ENCODE measurements around the gene ELP5. TPM values are rescaled to one million over a fixed set of nuclear protein-coding genes. Genes with fewer than 3 reads are reported as not detected.

The ELP5 gene
- total RNA-seq, 2 experiments from 2014 or later, result 49.6 to 52.4 TPM

DNA sequence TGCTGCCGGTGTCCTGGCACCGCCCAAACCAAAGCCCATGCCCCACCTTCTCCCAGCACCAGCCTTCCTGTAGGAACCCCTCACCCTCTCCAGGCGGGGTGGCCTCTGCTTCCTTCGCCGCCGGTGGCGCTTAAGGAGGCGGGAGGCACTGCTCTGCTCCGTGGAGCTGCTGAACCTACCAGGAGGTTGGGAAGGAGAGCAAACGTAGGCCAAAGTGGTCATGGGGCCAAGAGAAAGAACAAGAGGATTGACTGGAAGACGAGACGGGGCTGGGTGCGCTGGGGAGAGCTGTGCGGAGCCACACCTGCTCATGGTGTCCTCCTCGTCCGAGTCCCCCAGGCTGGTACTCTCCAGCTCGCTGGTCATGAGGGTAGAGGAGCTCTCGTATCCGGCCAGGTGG, 22.5 kb upstream of the ELP5 start:
- DNase-seq, result no peak
- Mint-ChIP-seq H3K27me3 (peaks cover 2% of the 10 kb centered on the region), H3K9me3 (no peaks in the 10 kb centered on the region), H3K4me1 (ENCODE audit: low read depth) (peaks cover 29% of the 10 kb centered on the region), H3K36me3 (peaks cover 28% of the 10 kb centered on the region), H3K27ac (no peak overlapping the region), H3K4me3 (no peak overlapping the region)
- intact Hi-C loops (cut with micrococcal nuclease), result no loop called here
- POLR2A ChIA-PET, result interaction anchor here (0.8 to 2.0 kb wide), 2 partner anchors 9 to 10 kb away, joined by 3 to 6 read pairs; partner anchors contain the start of genes ACADVL and DLG4
- CTCF ChIA-PET, result interaction anchor here (0.6 to 1.9 kb wide), 3 partner anchors 9 to 94 kb away, joined by 3 to 9 read pairs (median 5); partner anchors contain the start of genes ACADVL and DLG4

GRCh38 chr17:7232114-7232513, 19.9 kb upstream of the ELP5 start:
- intact Hi-C loops (cut with micrococcal nuclease), result no loop called here
- Mint-ChIP-seq H3K36me3 (peaks cover 38% of the 10 kb centered on the region), H3K4me3 (peak overlapping the region; percentile 97), H3K27ac (no peak overlapping the region), H3K9me3 (no peaks in the 10 kb centered on the region), H3K4me1 (ENCODE audit: low read depth) (peaks cover 52% of the 10 kb centered on the region), H3K27me3 (peaks cover 2% of the 10 kb centered on the region)
- DNase-seq, result no peak
- POLR2A ChIA-PET, result interaction anchor here (0.8 to 5.8 kb wide), 2 partner anchors 11 to 196 kb away, joined by 3 to 33 read pairs; partner anchors contain the start of genes ACADVL, DLG4 and SLC16A13
- CTCF ChIA-PET, result interaction anchor here (0.7 to 3.0 kb wide), 2 partner anchors 11 to 65 kb away, joined by 4 to 15 read pairs; no protein-coding TSS in a partner anchor

DNA sequence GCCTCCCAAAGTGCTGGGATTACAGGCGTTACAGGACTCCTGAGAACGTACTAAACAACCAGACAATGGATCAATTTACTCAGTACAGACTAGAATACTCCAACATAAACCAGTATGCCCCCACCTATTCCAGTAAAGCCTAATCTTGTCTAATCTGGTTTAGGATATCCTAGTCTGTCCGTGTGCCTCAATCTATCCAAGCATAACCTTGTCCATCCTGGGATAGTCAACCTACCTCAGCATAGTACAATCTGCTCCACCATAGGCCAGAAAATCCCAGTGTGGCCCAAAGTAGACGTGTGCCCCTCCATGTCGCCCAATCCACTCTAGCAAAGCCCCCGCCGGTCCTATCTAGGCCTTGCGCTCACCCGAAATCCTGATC, 18.3 kb upstream of the ELP5 start:
- no peak for DNase-seq
- CTCF ChIA-PET, result interaction anchor here (0.6 to 3.0 kb wide), 5 partner anchors 9 to 73 kb away, joined by 3 to 15 read pairs (median 4); partner anchors contain the start of genes DLG4 and GABARAP
- peak overlapping the region; percentile 90 for H3K27ac Mint-ChIP-seq
- intact Hi-C loops (cut with micrococcal nuclease), result loop anchor here (1.0 kb wide), 2 partner anchors 12 to 19 kb away; no protein-coding TSS in a partner anchor
- no peaks in the 10 kb centered on the region for H3K9me3 Mint-ChIP-seq
- peaks cover 50% of the 10 kb centered on the region for H3K4me1 Mint-ChIP-seq (ENCODE audit: low read depth)
- POLR2A ChIA-PET, result interaction anchor here (1.0 to 5.8 kb wide), 4 partner anchors 9 to 18 kb away, joined by 4 to 33 read pairs (median 6); partner anchors contain the start of genes ACADVL, CTDNEP1, DLG4 and ELP5
- H3K27me3 Mint-ChIP-seq, result peaks cover 2% of the 10 kb centered on the region
- peaks cover 33% of the 10 kb centered on the region for H3K36me3 Mint-ChIP-seq
- H3K4me3 Mint-ChIP-seq, result peak overlapping the region; percentile 97

- H3K4me1 Mint-ChIP-seq (ENCODE audit: low read depth), result peaks cover 48% of the 10 kb centered on the region
- intact Hi-C loops (cut with micrococcal nuclease), result loop anchor here (1.0 kb wide), 2 partner anchors 13 to 20 kb away; no protein-coding TSS in a partner anchor
- peak within 1 kb of the TSS; percentile 97 for H3K4me3 Mint-ChIP-seq
- ChIA-PET POLR2A (interaction anchor here (0.5 to 5.8 kb wide), 7 partner anchors 8 to 344 kb away, joined by 3 to 33 read pairs (median 4); partner anchors contain the start of genes ACADVL, CTDNEP1, DLG4 and ELP5), CTCF (interaction anchor here (0.6 to 3.0 kb wide), 5 partner anchors 8 to 72 kb away, joined by 3 to 15 read pairs (median 4); partner anchors contain the start of gene GABARAP)
- H3K27ac Mint-ChIP-seq, result peak within 1 kb of the TSS; percentile 90
- H3K9me3 Mint-ChIP-seq, result no peaks in the 10 kb centered on the region
- peaks cover 28% of the 10 kb centered on the region for H3K36me3 Mint-ChIP-seq
- DNase-seq, result peak; percentile 96
- H3K27me3 Mint-ChIP-seq, result peaks cover 2% of the 10 kb centered on the region
These were observed 17.7 kb upstream of the ELP5 start, which contains the start of gene DVL2 for GRCh38 chr17:7234083-7234951. DVL2 (minus strand) TSS chr17:7234517; CDS start chr17:7234262, 255 bp downstream.

GRCh38 chr17:7235693-7236665, 16.0 kb upstream of the ELP5 start:
- CTCF ChIA-PET, result interaction anchor here (4.4 kb wide), 1 partner anchor 16 kb away, joined by 34 read pairs; the partner anchor contains the start of genes ACADVL and DLG4
- no peak for DNase-seq
- Mint-ChIP-seq H3K9me3 (no peaks in the 10 kb centered on the region), H3K27ac (peak overlapping the region; percentile 48), H3K4me3 (peak overlapping the region; percentile 16), H3K36me3 (peaks cover 30% of the 10 kb centered on the region), H3K4me1 (ENCODE audit: low read depth) (peaks cover 58% of the 10 kb centered on the region), H3K27me3 (peaks cover 2% of the 10 kb centered on the region)
- intact Hi-C loops (cut with micrococcal nuclease), result no loop called here
- POLR2A ChIA-PET, result interaction anchor here (5.8 kb wide), 1 partner anchor 14 kb away, joined by 33 read pairs; the partner anchor contains the start of genes ACADVL and DLG4

DNA sequence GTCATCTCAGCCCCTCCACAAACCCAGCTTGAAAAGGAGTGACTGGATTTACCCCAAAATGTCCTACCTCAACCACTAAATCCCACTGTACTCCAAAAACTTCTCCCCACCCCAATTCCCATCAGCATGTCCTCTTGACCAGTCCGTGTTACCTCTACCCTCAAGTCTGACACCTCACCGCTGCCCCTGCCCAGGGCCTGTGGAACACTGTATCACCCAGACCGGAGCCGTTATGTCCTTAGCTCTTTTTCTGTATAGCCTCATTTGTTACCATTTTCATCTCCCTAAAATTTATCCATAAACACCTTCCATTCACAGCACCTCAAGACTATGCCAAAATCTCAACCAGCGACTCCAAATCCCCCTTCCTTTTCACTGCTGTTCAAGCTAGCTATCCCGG, 15.2 kb upstream of the ELP5 start:
- H3K27ac Mint-ChIP-seq, result peak overlapping the region; percentile 97
- intact Hi-C loops (cut with micrococcal nuclease), result no loop called here
- H3K4me3 Mint-ChIP-seq, result peak overlapping the region; percentile 94
- H3K36me3 Mint-ChIP-seq, result peaks cover 34% of the 10 kb centered on the region
- no peaks in the 10 kb centered on the region for H3K9me3 Mint-ChIP-seq
- CTCF ChIA-PET, result interaction anchor here (4.4 kb wide), 1 partner anchor 17 kb away, joined by 34 read pairs; the partner anchor contains the start of genes ACADVL and DLG4
- peaks cover 66% of the 10 kb centered on the region for H3K4me1 Mint-ChIP-seq (ENCODE audit: low read depth)
- POLR2A ChIA-PET, result interaction anchor here (5.8 kb wide), 1 partner anchor 15 kb away, joined by 33 read pairs; the partner anchor contains the start of genes ACADVL and DLG4
- DNase-seq, result no peak
- H3K27me3 Mint-ChIP-seq, result peaks cover 2% of the 10 kb centered on the region

- Mint-ChIP-seq H3K4me3 (peak overlapping the region; percentile 94), H3K4me1 (ENCODE audit: low read depth) (peaks cover 62% of the 10 kb centered on the region)
- POLR2A ChIA-PET, result interaction anchor here (1.5 to 2.6 kb wide), 2 partner anchors 17 to 71 kb away, joined by 3 to 11 read pairs; no protein-coding TSS in a partner anchor
These were observed 14.7 kb upstream of the ELP5 start for GRCh38 chr17:7237266-7237760.

GRCh38 chr17:7237761-7238419, 14.1 kb upstream of the ELP5 start:
- CTCF ChIA-PET, result interaction anchor here (0.7 to 4.4 kb wide), 5 partner anchors 18 to 191 kb away, joined by 3 to 34 read pairs (median 5); partner anchors contain the start of genes ACADVL and DLG4
- POLR2A ChIA-PET, result interaction anchor here (1.0 to 2.6 kb wide), 5 partner anchors 12 to 450 kb away, joined by 3 to 11 read pairs (median 3); partner anchors contain the start of genes SLC16A13 and TP53
- peaks cover 62% of the 10 kb centered on the region for H3K4me1 Mint-ChIP-seq (ENCODE audit: low read depth)
- peak overlapping the region; percentile 94 for H3K4me3 Mint-ChIP-seq
- peaks cover 31% of the 10 kb centered on the region for H3K36me3 Mint-ChIP-seq
- DNase-seq, result peak; percentile 86
- H3K27me3 Mint-ChIP-seq, result peaks cover 4% of the 10 kb centered on the region
- no peaks in the 10 kb centered on the region for H3K9me3 Mint-ChIP-seq
- peak overlapping the region; percentile 97 for H3K27ac Mint-ChIP-seq
- intact Hi-C loops (cut with micrococcal nuclease), result no loop called here

More at GRCh38 chr17:7237266-7237760, 14.7 kb upstream of the ELP5 start:
- H3K9me3 Mint-ChIP-seq, result no peaks in the 10 kb centered on the region
- peaks cover 2% of the 10 kb centered on the region for H3K27me3 Mint-ChIP-seq
- peaks cover 29% of the 10 kb centered on the region for H3K36me3 Mint-ChIP-seq
- intact Hi-C loops (cut with micrococcal nuclease), result no loop called here
- CTCF ChIA-PET, result interaction anchor here (1.4 to 4.4 kb wide), 2 partner anchors 17 to 23 kb away, joined by 4 to 34 read pairs; partner anchors contain the start of genes ACADVL and DLG4
- peak overlapping the region; percentile 97 for H3K27ac Mint-ChIP-seq
- no peak for DNase-seq

DNA sequence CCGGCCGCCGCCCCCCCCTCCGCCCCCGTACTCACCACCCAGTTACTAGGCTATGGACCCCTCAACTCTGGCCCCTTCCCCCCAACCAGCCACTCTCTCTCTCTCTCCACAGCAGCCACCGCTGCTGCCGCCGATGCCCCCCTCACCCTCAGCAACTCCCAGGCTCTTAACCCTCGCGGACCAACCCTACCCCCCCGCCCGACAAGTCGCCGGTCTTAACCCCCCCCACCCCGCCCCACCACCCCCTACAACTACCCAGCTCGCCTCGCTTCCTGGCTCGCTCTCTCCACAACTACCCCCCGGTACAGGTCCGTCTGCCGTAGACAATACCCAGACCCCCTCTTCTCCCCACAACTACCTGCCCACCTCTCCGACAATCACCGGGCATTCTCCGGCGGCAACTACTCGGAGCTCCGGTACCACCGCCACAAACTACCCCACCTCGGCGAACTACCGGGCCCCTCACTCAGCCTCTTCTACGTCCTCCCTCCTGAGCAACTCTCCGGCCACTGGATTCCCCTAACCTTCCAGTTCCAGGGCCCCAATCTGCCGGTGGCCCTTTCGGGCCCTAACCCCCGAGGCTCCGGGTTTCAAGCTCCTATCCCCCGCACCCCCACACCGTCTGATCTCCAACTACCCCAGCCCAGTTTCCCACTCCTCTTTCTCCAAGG, 13.5 kb upstream of the ELP5 start:
- H3K36me3 Mint-ChIP-seq, result peaks cover 32% of the 10 kb centered on the region

More for the DNA sequence above, 13.5 kb upstream of the ELP5 start:
- CTCF ChIA-PET, result interaction anchor here (0.7 to 4.4 kb wide), 7 partner anchors 11 to 322 kb away, joined by 3 to 34 read pairs (median 4); partner anchors contain the start of genes ACADVL and DLG4
- Mint-ChIP-seq H3K27ac (peak overlapping the region; percentile 97), H3K4me3 (peak overlapping the region; percentile 94), H3K27me3 (peaks cover 4% of the 10 kb centered on the region), H3K9me3 (no peaks in the 10 kb centered on the region), H3K4me1 (ENCODE audit: low read depth) (peaks cover 62% of the 10 kb centered on the region)
- POLR2A ChIA-PET, result interaction anchor here (1.0 to 2.6 kb wide), 8 partner anchors 11 to 449 kb away, joined by 3 to 11 read pairs (median 3); partner anchors contain the start of genes DLG4, ELP5, SLC16A13 and TP53
- peak; percentile 40 for DNase-seq
- intact Hi-C loops (cut with micrococcal nuclease), result loop anchor here (1.0 kb wide), 4 partner anchors 14 to 245 kb away; partner anchors contain the start of genes EIF5A and ELP5

Measured in activated CD4-positive, alpha-beta memory T cell treated with anti-CD3 and anti-CD28 coated beads for 36 hours (primary cell).